KOPT-K1 (cell line): Measurements from ENCODE around the gene CRIP1.
A peak's percentile ranks its signal among the peaks of the same experiment; 100 is the strongest.

Source experiments
- H3K27ac ChIP-seq: fragments of 200-600 bp; sonication (generic); 2 replicates; pipeline ENCODE4 v1.5.1; 2016; ENCODE audit warnings: antibody characterized with exemption, mild to moderate bottlenecking, low read depth, low read length; ENCODE audit not compliant: poor library complexity, severe bottlenecking
- H3K36me3 ChIP-seq: fragments of 200-600 bp; sonication (generic); 2 replicates; pipeline ENCODE4 v1.5.1; 2017; ENCODE audit warnings: antibody characterized with exemption, mild to moderate bottlenecking, low read length, moderate library complexity; ENCODE audit not compliant: insufficient read depth
- H3K9me3 ChIP-seq: fragments of 200-600 bp; sonication (generic); 2 replicates; pipeline ENCODE4 v1.5.1; 2017; ENCODE audit warnings: antibody characterized with exemption, low read length, mild to moderate bottlenecking; ENCODE audit not compliant: insufficient read depth, poor library complexity, severe bottlenecking

CRIP1 gene

GRCh38 chr14:105480807-105481801 is 5.6 kb upstream of the CRIP1 start:
- H3K27ac ChIP-seq: no peak overlapping the region
- no peaks in the 10 kb centered on the region for H3K36me3 ChIP-seq
- peaks cover 8% of the 10 kb centered on the region for H3K9me3 ChIP-seq

DNA sequence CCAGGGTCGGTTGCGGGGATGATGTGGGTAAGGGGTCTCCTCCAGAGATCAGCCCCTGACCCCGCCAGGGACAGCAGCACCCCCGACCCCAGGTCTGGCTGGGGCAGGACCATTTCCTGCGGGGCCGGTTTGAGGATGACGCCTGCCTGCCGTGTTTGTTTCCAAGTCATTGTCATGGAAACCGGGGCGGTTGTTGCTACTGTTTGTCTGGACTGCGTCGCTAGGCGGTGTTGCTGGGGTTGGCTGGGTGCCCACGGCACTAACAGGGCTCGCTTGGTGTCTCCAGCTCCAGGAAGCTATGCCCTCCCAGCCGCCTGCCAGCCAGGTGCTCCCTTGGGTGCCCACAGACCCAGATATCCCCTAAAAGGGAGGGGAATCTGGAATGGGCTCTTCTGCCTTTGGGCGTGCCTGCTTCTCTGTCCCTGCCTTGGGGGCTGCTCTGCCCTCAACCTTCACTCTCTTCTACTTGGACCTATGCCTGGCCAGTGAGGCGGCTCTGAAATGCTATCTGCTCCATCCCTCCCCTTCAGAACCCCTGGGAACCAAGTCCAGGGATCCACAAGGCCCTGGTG is 4.7 kb upstream of the CRIP1 start:
- Histone ChIP-seq H3K27ac (no peak overlapping the region), H3K9me3 (peaks cover 6% of the 10 kb centered on the region), H3K36me3 (no peaks in the 10 kb centered on the region)

DNA sequence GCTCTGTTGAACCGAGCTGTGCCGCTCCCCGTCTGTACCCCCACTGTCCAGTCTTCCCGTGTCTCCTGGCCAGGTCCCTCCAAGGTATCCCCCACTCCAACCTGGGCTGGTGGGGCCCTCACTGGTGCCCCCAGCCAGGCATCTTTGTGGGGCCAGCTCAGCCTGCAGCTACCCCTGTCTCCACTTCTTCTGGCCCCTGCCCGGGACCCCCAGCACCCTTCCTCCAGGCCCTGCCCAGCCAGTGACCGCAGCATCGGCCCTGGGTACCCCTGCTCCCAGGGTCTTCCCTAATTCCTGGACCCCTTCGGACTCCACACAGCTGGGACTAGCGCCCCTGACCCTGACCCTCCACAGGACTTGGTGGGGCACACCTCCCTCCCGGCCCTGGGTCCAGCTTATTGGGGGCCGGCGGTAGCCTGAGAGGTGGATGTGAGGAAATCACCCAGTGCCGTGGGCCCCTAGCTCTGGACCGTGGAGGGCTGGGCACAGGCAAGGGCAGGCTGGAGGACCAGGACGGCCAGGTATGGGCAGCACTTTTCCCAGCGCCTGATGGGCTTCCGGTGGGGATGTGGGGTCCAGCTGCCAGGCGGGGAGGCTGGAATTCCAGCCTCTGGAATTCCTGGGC is 4.1 kb upstream of the CRIP1 start:
- Histone ChIP-seq H3K36me3 (no peaks in the 10 kb centered on the region), H3K27ac (no peak overlapping the region), H3K9me3 (no peaks in the 10 kb centered on the region)

- Histone ChIP-seq H3K36me3 (no peaks in the 10 kb centered on the region), H3K9me3 (no peaks in the 10 kb centered on the region), H3K27ac (no peak overlapping the region)
These were observed 3.2 kb upstream of the CRIP1 start for GRCh38 chr14:105483300-105484068.

- Histone ChIP-seq H3K36me3 (no peaks in the 10 kb centered on the region), H3K9me3 (no peaks in the 10 kb centered on the region), H3K27ac (no peak overlapping the region)
These were observed 2.4 kb upstream of the CRIP1 start for GRCh38 chr14:105484069-105484996.

DNA sequence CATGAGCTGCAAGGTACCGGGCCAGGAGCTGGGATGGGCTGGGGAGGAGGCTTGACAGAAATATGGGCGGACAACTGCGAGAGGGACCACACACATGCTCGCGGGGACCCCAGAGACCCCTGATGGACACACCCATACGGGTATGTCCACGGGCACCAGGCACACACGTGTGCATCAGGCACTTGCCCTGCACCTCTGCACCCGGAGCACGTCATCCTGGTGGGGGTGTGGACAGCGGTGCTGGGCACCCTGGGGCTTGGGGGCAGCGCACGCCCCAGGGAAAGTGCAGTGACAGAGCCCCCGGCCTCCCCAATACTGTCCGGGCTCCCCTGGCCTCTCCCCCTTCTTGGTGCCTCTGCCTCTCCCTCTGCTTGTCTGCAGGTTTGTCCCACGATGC is 1.7 kb upstream of the CRIP1 start:
- Histone ChIP-seq H3K27ac (no peak overlapping the region), H3K36me3 (no peaks in the 10 kb centered on the region), H3K9me3 (no peaks in the 10 kb centered on the region)

GRCh38 chr14:105485739-105486162 is 935 bp upstream of the CRIP1 start:
- Histone ChIP-seq H3K36me3 (no peaks in the 10 kb centered on the region), H3K9me3 (no peaks in the 10 kb centered on the region), H3K27ac (no peak overlapping the region)

DNA sequence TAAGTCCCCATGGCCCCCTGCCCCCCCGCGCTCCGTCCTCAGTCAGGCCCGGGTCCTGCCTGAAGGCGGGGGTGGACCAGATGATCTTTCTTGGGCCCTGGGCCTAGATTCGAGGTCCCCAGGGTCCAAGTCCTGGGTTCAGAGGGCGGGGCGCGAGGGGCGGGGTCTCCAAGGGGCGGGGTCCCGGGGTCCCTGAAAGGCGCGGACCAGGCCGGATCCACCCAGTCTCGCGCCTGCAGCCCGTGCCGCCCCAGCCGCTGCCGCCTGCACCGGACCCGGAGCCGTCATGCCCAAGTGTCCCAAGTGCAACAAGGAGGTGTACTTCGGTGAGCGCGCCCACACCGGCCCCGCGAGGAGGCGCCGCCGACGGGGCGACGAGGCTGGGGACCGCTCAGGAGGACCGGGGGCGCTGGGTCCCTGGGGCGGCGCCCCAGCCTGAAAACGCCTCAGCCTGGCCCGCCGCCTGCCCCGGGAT is 325 bp downstream of the CRIP1 start:
- no peaks in the 10 kb centered on the region for H3K36me3 ChIP-seq
- H3K27ac ChIP-seq: peak overlapping the region; percentile 62
- H3K9me3 ChIP-seq: no peaks in the 10 kb centered on the region

DNA sequence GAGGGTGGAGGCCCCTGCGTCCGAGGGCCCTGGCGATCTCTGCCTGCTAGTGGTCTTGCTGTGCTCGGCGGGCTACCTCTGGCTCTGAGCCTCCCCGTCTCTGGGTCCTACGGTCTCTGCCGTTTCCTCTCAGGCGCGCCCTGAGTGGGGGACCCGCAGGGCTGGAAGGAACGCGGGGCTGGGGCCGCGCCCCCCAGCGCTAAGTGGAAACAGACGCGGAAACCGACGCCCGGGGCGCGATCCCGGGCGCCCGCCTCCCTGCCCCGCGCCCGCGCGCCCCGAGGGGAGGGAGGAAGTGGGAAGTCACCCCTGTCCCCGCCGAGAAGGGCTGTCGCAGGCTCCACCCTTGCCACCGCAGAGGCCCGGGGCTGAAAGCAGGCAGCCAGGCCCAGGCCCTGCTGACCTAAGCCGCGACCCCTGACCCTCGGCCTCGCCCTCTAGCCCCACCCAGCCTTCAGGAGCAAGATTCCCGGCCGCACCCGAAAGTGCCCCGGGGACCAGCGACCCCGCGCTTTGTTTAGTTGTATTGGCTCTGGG is 831 bp downstream of the CRIP1 start:
- Histone ChIP-seq H3K9me3 (no peaks in the 10 kb centered on the region), H3K36me3 (peaks cover 3% of the 10 kb centered on the region; the same call in 1 of the 2 replicates), H3K27ac (peak overlapping the region; percentile 62)

DNA sequence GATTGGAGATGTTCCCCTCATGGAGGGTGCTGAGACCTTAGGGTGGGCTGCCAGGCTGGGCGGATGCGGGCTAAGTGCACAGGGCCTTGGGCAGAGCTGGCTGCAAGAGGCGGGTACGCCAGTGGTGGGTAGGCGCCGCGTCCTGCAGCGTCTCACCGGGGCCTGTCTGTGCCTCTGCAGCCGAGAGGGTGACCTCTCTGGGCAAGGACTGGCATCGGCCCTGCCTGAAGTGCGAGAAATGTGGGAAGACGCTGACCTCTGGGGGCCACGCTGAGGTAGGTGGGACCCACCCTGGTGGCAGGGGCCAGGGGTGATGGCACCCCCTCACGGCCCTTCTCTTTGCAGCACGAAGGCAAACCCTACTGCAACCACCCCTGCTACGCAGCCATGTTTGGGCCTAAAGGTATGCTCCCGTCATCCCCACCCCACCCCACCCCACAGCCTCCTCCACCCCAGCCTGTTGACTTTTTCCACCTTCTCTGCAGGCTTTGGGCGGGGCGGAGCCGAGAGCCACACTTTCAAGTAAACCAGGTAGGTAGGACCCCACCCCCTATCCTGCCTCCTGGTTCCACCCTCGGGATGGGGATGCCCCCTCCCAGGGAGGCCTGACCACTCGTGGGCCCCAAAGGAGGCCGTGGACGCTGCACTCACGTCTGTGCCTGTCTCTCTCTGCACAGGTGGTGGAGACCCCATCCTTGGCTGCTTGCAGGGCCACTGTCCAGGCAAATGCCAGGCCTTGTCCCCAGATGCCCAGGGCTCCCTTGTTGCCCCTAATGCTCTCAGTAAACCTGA is 1.5 kb downstream of the CRIP1 start:
- Histone ChIP-seq H3K9me3 (no peaks in the 10 kb centered on the region), H3K27ac (peak overlapping the region; percentile 62), H3K36me3 (peaks cover 9% of the 10 kb centered on the region; the same call in 1 of the 2 replicates)

- no peaks in the 10 kb centered on the region for H3K9me3 ChIP-seq
- H3K36me3 ChIP-seq: peaks cover 14% of the 10 kb centered on the region; the same call in 1 of the 2 replicates
- H3K27ac ChIP-seq: peak overlapping the region; percentile 88
These were observed 2.3 kb downstream of the CRIP1 start for GRCh38 chr14:105488781-105489541.

- Histone ChIP-seq H3K27ac (peak overlapping the region; percentile 88), H3K36me3 (peaks cover 18% of the 10 kb centered on the region; the same call in 1 of the 2 replicates)
These were observed 3.0 kb downstream of the CRIP1 start for GRCh38 chr14:105489542-105490266.

More at GRCh38 chr14:105489542-105490266, 3.0 kb downstream of the CRIP1 start:
- no peaks in the 10 kb centered on the region for H3K9me3 ChIP-seq
